Measurements from ENCODE around the gene WSB1. TPM values are rescaled to one million over a fixed set of nuclear protein-coding genes. Genes with fewer than 3 reads are reported as not detected.
A peak's percentile ranks its signal among the peaks of the same experiment; 100 is the strongest.

The WSB1 gene
- total and polyA plus RNA-seq, 3 experiments from 2014 or later, result 71.0 to 187 (median 72.5) TPM

- H3K27ac ChIP-seq (ENCODE audit: low read depth, low read length), result no peak overlapping the region
- no peaks in the 10 kb centered on the region for H3K27me3 ChIP-seq (ENCODE audit: insufficient read depth, low read length, poor library complexity, severe bottlenecking)
- CTCF ChIA-PET, result no interaction called here
These were observed 44.6 kb downstream of the WSB1 start for GRCh38 chr17:27338536-27338985.

GRCh38 chr17:27339198-27339835 lies 45.4 kb downstream of the WSB1 start:
- Histone ChIP-seq H3K9me3 (ENCODE audit: low read length) (no peaks in the 10 kb centered on the region), H3K4me1 (ENCODE audit: insufficient read depth, low read length) (no peaks in the 10 kb centered on the region), H3K4me3 (ENCODE audit: low read length) (no peak overlapping the region), H3K27me3 (ENCODE audit: insufficient read depth, low read length, poor library complexity, severe bottlenecking) (no peaks in the 10 kb centered on the region), H3K36me3 (ENCODE audit: insufficient read depth, low read length) (no peaks in the 10 kb centered on the region), H3K27ac (ENCODE audit: low read depth, low read length) (peak overlapping the region; percentile 31)
- POLR2A ChIA-PET, result no interaction called here
- H3K27ac Mint-ChIP-seq, result no peak overlapping the region
- peaks cover 0 to 7% of the 10 kb centered on the region in 2 donors for H3K27me3 Mint-ChIP-seq
- no peaks in the 10 kb centered on the region for H3K36me3 Mint-ChIP-seq
- DNase-seq, result no peak
- H3K9me3 Mint-ChIP-seq, result no peaks in the 10 kb centered on the region
- CTCF ChIA-PET, result no interaction called here
- H3K4me3 Mint-ChIP-seq, result no peak overlapping the region
- H3K4me1 Mint-ChIP-seq, result no peaks in the 10 kb centered on the region

More at GRCh38 chr17:27338536-27338985, 44.6 kb downstream of the WSB1 start:
- Mint-ChIP-seq H3K36me3 (no peaks in the 10 kb centered on the region), H3K4me1 (peaks cover 4 to 7% (median 6%) of the 10 kb centered on the region in 3 donors), H3K4me3 (no peak overlapping the region), H3K27ac (no peak overlapping the region), H3K9me3 (no peaks in the 10 kb centered on the region), H3K27me3 (peaks cover 0 to 2% of the 10 kb centered on the region in 2 donors)
- DNase-seq, result no peak
- POLR2A ChIA-PET, result no interaction called here
- no peaks in the 10 kb centered on the region for H3K4me1 ChIP-seq (ENCODE audit: insufficient read depth, low read length)
- no peaks in the 10 kb centered on the region for H3K9me3 ChIP-seq (ENCODE audit: low read length)
- H3K4me3 ChIP-seq (ENCODE audit: low read length), result no peak overlapping the region
- no peaks in the 10 kb centered on the region for H3K36me3 ChIP-seq (ENCODE audit: insufficient read depth, low read length)

GRCh38 chr17:27339836-27340550 lies 46.1 kb downstream of the WSB1 start:
- H3K27me3 ChIP-seq (ENCODE audit: insufficient read depth, low read length, poor library complexity, severe bottlenecking), result no peaks in the 10 kb centered on the region
- ChIA-PET POLR2A (no interaction called here), CTCF (no interaction called here)
- H3K36me3 ChIP-seq (ENCODE audit: insufficient read depth, low read length), result no peaks in the 10 kb centered on the region
- DNase-seq, result no peak
- no peaks in the 10 kb centered on the region for H3K4me1 ChIP-seq (ENCODE audit: insufficient read depth, low read length)
- H3K4me3 ChIP-seq (ENCODE audit: low read length), result no peak overlapping the region
- Mint-ChIP-seq H3K9me3 (no peaks in the 10 kb centered on the region), H3K36me3 (no peaks in the 10 kb centered on the region), H3K27me3 (peaks cover 0 to 7% of the 10 kb centered on the region in 2 donors), H3K4me1 (no peaks in the 10 kb centered on the region), H3K27ac (peak overlapping the region in 1 of 8 donors; percentile 66), H3K4me3 (no peak overlapping the region)
- H3K27ac ChIP-seq (ENCODE audit: low read depth, low read length), result peak overlapping the region; percentile 31
- H3K9me3 ChIP-seq (ENCODE audit: low read length), result no peaks in the 10 kb centered on the region

- no peaks in the 10 kb centered on the region for H3K27me3 ChIP-seq (ENCODE audit: insufficient read depth, low read length, poor library complexity, severe bottlenecking)
- Mint-ChIP-seq H3K27ac (no peak overlapping the region), H3K4me3 (no peak overlapping the region), H3K9me3 (no peaks in the 10 kb centered on the region), H3K27me3 (peaks cover 0 to 7% of the 10 kb centered on the region in 2 donors), H3K4me1 (no peaks in the 10 kb centered on the region), H3K36me3 (no peaks in the 10 kb centered on the region)
- ChIA-PET CTCF (interaction anchor here (1.3 kb wide), 1 partner anchor 8 kb away, joined by 5 read pairs; no protein-coding TSS in a partner anchor), POLR2A (interaction anchor here (0.6 kb wide), 1 partner anchor 31 kb away, joined by 3 read pairs; no protein-coding TSS in a partner anchor)
- H3K4me1 ChIP-seq (ENCODE audit: insufficient read depth, low read length), result no peaks in the 10 kb centered on the region
- no peak overlapping the region for H3K4me3 ChIP-seq (ENCODE audit: low read length)
- no peaks in the 10 kb centered on the region for H3K9me3 ChIP-seq (ENCODE audit: low read length)
- DNase-seq, result no peak
- H3K36me3 ChIP-seq (ENCODE audit: insufficient read depth, low read length), result no peaks in the 10 kb centered on the region
- H3K27ac ChIP-seq (ENCODE audit: low read depth, low read length), result peak overlapping the region; percentile 6
These were observed 46.7 kb downstream of the WSB1 start for GRCh38 chr17:27340575-27340974.

GRCh38 chr17:27341041-27341471 lies 47.1 kb downstream of the WSB1 start:
- peaks cover 0 to 7% of the 10 kb centered on the region in 2 donors for H3K27me3 Mint-ChIP-seq
- Histone ChIP-seq H3K27me3 (ENCODE audit: insufficient read depth, low read length, poor library complexity, severe bottlenecking) (no peaks in the 10 kb centered on the region), H3K4me3 (ENCODE audit: low read length) (no peak overlapping the region), H3K9me3 (ENCODE audit: low read length) (no peaks in the 10 kb centered on the region), H3K36me3 (ENCODE audit: insufficient read depth, low read length) (no peaks in the 10 kb centered on the region), H3K27ac (ENCODE audit: low read depth, low read length) (peak overlapping the region; percentile 6), H3K4me1 (ENCODE audit: insufficient read depth, low read length) (no peaks in the 10 kb centered on the region)
- ChIA-PET CTCF (interaction anchor here (1.3 kb wide), 1 partner anchor 8 kb away, joined by 5 read pairs; no protein-coding TSS in a partner anchor), POLR2A (interaction anchor here (0.6 kb wide), 1 partner anchor 32 kb away, joined by 3 read pairs; no protein-coding TSS in a partner anchor)
- H3K9me3 Mint-ChIP-seq, result no peaks in the 10 kb centered on the region
- no peaks in the 10 kb centered on the region for H3K4me1 Mint-ChIP-seq
- no peak overlapping the region for H3K4me3 Mint-ChIP-seq
- H3K36me3 Mint-ChIP-seq, result no peaks in the 10 kb centered on the region
- no peak overlapping the region for H3K27ac Mint-ChIP-seq
- DNase-seq, result no peak

- H3K36me3 Mint-ChIP-seq, result no peaks in the 10 kb centered on the region
- H3K9me3 ChIP-seq (ENCODE audit: low read length), result no peaks in the 10 kb centered on the region
- H3K4me3 ChIP-seq (ENCODE audit: low read length), result no peak overlapping the region
- peaks cover 0 to 7% (median 2%) of the 10 kb centered on the region in 3 donors for H3K4me1 Mint-ChIP-seq
- no peak overlapping the region for H3K27ac ChIP-seq (ENCODE audit: low read depth, low read length)
- DNase-seq, result no peak
- no peak overlapping the region for H3K27ac Mint-ChIP-seq
- ChIA-PET CTCF (no interaction called here), POLR2A (no interaction called here)
- no peaks in the 10 kb centered on the region for H3K9me3 Mint-ChIP-seq
- H3K27me3 Mint-ChIP-seq, result peaks cover 0 to 7% of the 10 kb centered on the region in 2 donors
- no peaks in the 10 kb centered on the region for H3K27me3 ChIP-seq (ENCODE audit: insufficient read depth, low read length, poor library complexity, severe bottlenecking)
- H3K36me3 ChIP-seq (ENCODE audit: insufficient read depth, low read length), result no peaks in the 10 kb centered on the region
- H3K4me3 Mint-ChIP-seq, result no peak overlapping the region
- H3K4me1 ChIP-seq (ENCODE audit: insufficient read depth, low read length), result no peaks in the 10 kb centered on the region
These were observed 48.1 kb downstream of the WSB1 start for GRCh38 chr17:27342059-27342458.

GRCh38 chr17:27343294-27343693 lies 49.4 kb downstream of the WSB1 start:
- CTCF ChIA-PET, result interaction anchor here (1.7 kb wide), 1 partner anchor 257 kb away, joined by 5 read pairs; no protein-coding TSS in a partner anchor
- H3K9me3 Mint-ChIP-seq, result no peaks in the 10 kb centered on the region

More at GRCh38 chr17:27343294-27343693, 49.4 kb downstream of the WSB1 start:
- H3K27ac ChIP-seq (ENCODE audit: low read depth, low read length), result no peak overlapping the region
- Mint-ChIP-seq H3K4me3 (no peak overlapping the region), H3K4me1 (peaks cover 3 to 13% (median 5%) of the 10 kb centered on the region in 3 donors), H3K36me3 (no peaks in the 10 kb centered on the region), H3K27ac (no peak overlapping the region), H3K27me3 (peaks cover 0 to 7% of the 10 kb centered on the region in 2 donors)
- H3K36me3 ChIP-seq (ENCODE audit: insufficient read depth, low read length), result no peaks in the 10 kb centered on the region
- DNase-seq, result no peak
- no peaks in the 10 kb centered on the region for H3K9me3 ChIP-seq (ENCODE audit: low read length)
- H3K4me1 ChIP-seq (ENCODE audit: insufficient read depth, low read length), result no peaks in the 10 kb centered on the region
- no peaks in the 10 kb centered on the region for H3K27me3 ChIP-seq (ENCODE audit: insufficient read depth, low read length, poor library complexity, severe bottlenecking)
- POLR2A ChIA-PET, result no interaction called here
- H3K4me3 ChIP-seq (ENCODE audit: low read length), result no peak overlapping the region
